CD4-positive, CD25-positive, alpha-beta regulatory T cell (primary cell): ENCODE data around the gene KIF26B. TPM values are rescaled to one million over a fixed set of nuclear protein-coding genes. Genes with fewer than 3 reads are reported as not detected.

Source experiments
- ATAC-seq, 2 donors: fragments of 150-1000 bp; cut with Tn5 transposase; one replicate each; pipeline ENCODE4 v1.10.0; 2021; ENCODE audit warnings: low read depth in 2 of 2, moderate number of reproducible peaks in 2 of 2, moderate library complexity in 1 of 2
- DNase-seq, 3 donors: peaks; one replicate each; pipeline versions ENCODE4 v3.0.0 to v3.0.0-alpha.2; 2012 to 2022; ENCODE audit warnings: mixed read lengths in 1 of 3
- H3K27ac ChIP-seq: one replicate; pipeline ENCODE4 v1.7.0; 2013; ENCODE audit warnings: mild to moderate bottlenecking, low read length; ENCODE audit not compliant: insufficient read depth, poor library complexity, severe bottlenecking
- H3K27me3 ChIP-seq: one replicate; pipeline ENCODE4 v1.7.0; 2013; ENCODE audit warnings: low read length; ENCODE audit not compliant: control insufficient read depth, insufficient read depth
- H3K36me3 ChIP-seq: one replicate; pipeline ENCODE4 v1.7.0; 2013; ENCODE audit warnings: mild to moderate bottlenecking, low read length, moderate library complexity; ENCODE audit not compliant: control insufficient read depth, insufficient read depth
- H3K4me1 ChIP-seq: 2 replicates; pipeline ENCODE4 v1.7.0; 2013; ENCODE audit warnings: mild to moderate bottlenecking, low read length; ENCODE audit not compliant: insufficient read depth, control insufficient read depth, poor library complexity, severe bottlenecking
- H3K4me3 ChIP-seq: one replicate; pipeline ENCODE4 v1.7.0; 2013; ENCODE audit warnings: low read depth, mild to moderate bottlenecking, low read length, moderate library complexity
- H3K9me3 ChIP-seq, 2 experiments: 1 replicate in 1 of 2; 2 replicates in 1 of 2; pipeline ENCODE4 v1.7.0; 2013; ENCODE audit warnings: low read length in 2 of 2, mild to moderate bottlenecking in 1 of 2, moderate library complexity in 1 of 2; ENCODE audit not compliant: control insufficient read depth in 2 of 2
- H3K27ac Mint-ChIP-seq, 3 donors: one replicate each; pipeline ENCODE4 v1.8.0; 2020 to 2022; ENCODE audit warnings: mild to moderate bottlenecking in 3 of 3, mixed read lengths in 3 of 3, moderate library complexity in 2 of 3
- H3K27me3 Mint-ChIP-seq: one replicate; pipeline ENCODE4 v1.8.0; 2022; ENCODE audit warnings: mild to moderate bottlenecking, mixed read lengths
- H3K36me3 Mint-ChIP-seq: one replicate; pipeline ENCODE4 v1.8.0; 2020; ENCODE audit warnings: mixed read lengths
- H3K4me1 Mint-ChIP-seq, 4 donors: one replicate each; pipeline ENCODE4 v1.8.0; 2020 to 2022; ENCODE audit warnings: mixed read lengths in 4 of 4, mild to moderate bottlenecking in 1 of 4
- H3K4me3 Mint-ChIP-seq, 4 donors: one replicate each; pipeline ENCODE4 v1.8.0; 2020 to 2022; ENCODE audit warnings: mild to moderate bottlenecking in 4 of 4, mixed read lengths in 4 of 4, moderate library complexity in 3 of 4
- H3K9me3 Mint-ChIP-seq, 7 donors: one replicate each; pipeline ENCODE4 v1.8.0; 2020 to 2022; ENCODE audit warnings: mixed read lengths in 7 of 7, mild to moderate bottlenecking in 3 of 7, moderate library complexity in 2 of 7
- polyA plus RNA-seq, 4 donors: library from polyadenylated mRNA; unstranded; fragments of 300-500 nt; fragmentation: Illumina TruSeq; gene quantifications; one replicate each; pipeline ENCODE4 v1.2.3, GENCODE V29; 2021
- total RNA-seq: library from RNA; stranded (reverse); gene quantifications from one replicate; pipeline ENCODE4 v1.2.3, GENCODE V29; 2022

KIF26B gene
- total and polyA plus RNA-seq, 5 donors from 2014 or later: not detected

GRCh38 chr1:245155272-245156040 is 671 bp downstream of the KIF26B start:
- H3K4me1 Mint-ChIP-seq: peaks cover 0 to 31% (median 14%) of the 10 kb centered on the region in 4 donors
- DNase-seq (peak in 2 of 3 donors; percentile 4 to 6), ATAC-seq (no peak)
- no peaks in the 10 kb centered on the region for H3K36me3 Mint-ChIP-seq
- Histone ChIP-seq H3K4me1 (peaks cover 42% of the 10 kb centered on the region), H3K9me3 (peaks cover 0 to 3% of the 10 kb centered on the region in 2 experiments), H3K27ac (no peak overlapping the region), H3K36me3 (no peaks in the 10 kb centered on the region), H3K27me3 (peaks cover 38% of the 10 kb centered on the region), H3K4me3 (peak overlapping the region; percentile 55)
- H3K27me3 Mint-ChIP-seq: peaks cover 70% of the 10 kb centered on the region
- peak overlapping the region; percentile 77 to 93 (median 82) for H3K4me3 Mint-ChIP-seq
- H3K9me3 Mint-ChIP-seq: peaks cover 0 to 14% (median 2%) of the 10 kb centered on the region in 7 donors
- H3K27ac Mint-ChIP-seq: peak overlapping the region in 1 of 3 donors; percentile 43

GRCh38 chr1:245156041-245156735 is 1.4 kb downstream of the KIF26B start:
- peaks cover 0 to 14% (median 2%) of the 10 kb centered on the region in 7 donors for H3K9me3 Mint-ChIP-seq
- no peaks in the 10 kb centered on the region for H3K36me3 ChIP-seq

DNA sequence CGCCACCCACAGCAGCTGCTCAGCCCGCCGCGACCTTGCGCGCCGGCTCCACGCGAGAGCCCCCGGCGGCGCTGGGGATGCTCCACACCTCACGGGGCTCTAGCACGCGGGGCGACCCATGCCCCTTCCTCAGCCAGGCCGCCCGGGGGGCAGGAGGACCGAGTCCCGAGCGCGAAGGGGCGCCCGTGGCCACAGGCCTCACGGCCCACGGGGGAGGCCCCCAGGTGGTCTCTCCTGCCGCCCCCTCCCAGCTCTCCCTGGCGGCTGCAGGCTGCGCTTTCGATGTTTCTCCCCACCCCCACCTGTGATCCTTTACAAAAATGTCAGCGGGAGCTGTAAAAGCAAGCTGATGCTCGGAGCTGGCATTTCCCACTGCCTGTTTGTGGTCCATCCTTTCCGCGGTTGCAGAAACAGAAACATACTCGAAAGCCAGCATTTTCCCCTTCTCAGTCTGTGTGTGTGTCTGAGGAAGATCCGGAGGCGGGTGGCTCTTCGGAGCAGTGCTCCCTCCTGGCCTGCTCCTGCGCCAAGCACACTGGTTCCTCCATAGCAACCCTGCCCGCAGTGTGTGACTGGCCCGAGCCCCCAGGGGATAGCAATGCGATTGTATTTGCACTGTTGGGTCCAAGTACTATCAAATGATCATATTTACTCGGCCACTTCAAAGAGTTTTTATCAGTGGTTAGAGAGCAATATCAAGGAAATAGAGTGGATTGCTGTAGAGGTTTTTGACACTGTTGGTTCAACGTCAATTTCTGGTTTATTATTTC is 2.1 kb downstream of the KIF26B start:
- Histone ChIP-seq H3K27ac (no peak overlapping the region), H3K36me3 (no peaks in the 10 kb centered on the region), H3K9me3 (peaks cover 0 to 3% of the 10 kb centered on the region in 2 experiments), H3K4me1 (peaks cover 42% of the 10 kb centered on the region), H3K4me3 (no peak overlapping the region), H3K27me3 (peaks cover 28% of the 10 kb centered on the region)
- H3K4me1 Mint-ChIP-seq: peaks cover 0 to 31% (median 14%) of the 10 kb centered on the region in 4 donors
- ATAC-seq: no peak
- H3K4me3 Mint-ChIP-seq: peak overlapping the region; percentile 73 to 86 (median 80)
- no peak overlapping the region for H3K27ac Mint-ChIP-seq
- H3K36me3 Mint-ChIP-seq: no peaks in the 10 kb centered on the region
- H3K27me3 Mint-ChIP-seq: peaks cover 62% of the 10 kb centered on the region
- H3K9me3 Mint-ChIP-seq: peaks cover 0 to 14% (median 2%) of the 10 kb centered on the region in 7 donors
- peak in 1 of 3 donors; percentile 3 for DNase-seq

More at GRCh38 chr1:245156041-245156735, 1.4 kb downstream of the KIF26B start:
- Mint-ChIP-seq H3K4me1 (peaks cover 0 to 31% (median 14%) of the 10 kb centered on the region in 4 donors), H3K27ac (peak overlapping the region in 1 of 3 donors; percentile 43), H3K27me3 (peaks cover 69% of the 10 kb centered on the region), H3K4me3 (peak overlapping the region; percentile 38 to 85 (median 78)), H3K36me3 (no peaks in the 10 kb centered on the region)
- Histone ChIP-seq H3K4me3 (no peak overlapping the region), H3K4me1 (peaks cover 42% of the 10 kb centered on the region), H3K27me3 (peaks cover 31% of the 10 kb centered on the region), H3K9me3 (peaks cover 0 to 3% of the 10 kb centered on the region in 2 experiments), H3K27ac (no peak overlapping the region)
- ATAC-seq: peak; percentile 73 to 78
- DNase-seq: peak; percentile 36 to 80 (median 57)

GRCh38 chr1:245158913-245159312 is 4.1 kb downstream of the KIF26B start:
- ATAC-seq (no peak), DNase-seq (no peak)
- H3K4me3 Mint-ChIP-seq: no peak overlapping the region
- Histone ChIP-seq H3K9me3 (peaks cover 0 to 3% of the 10 kb centered on the region in 2 experiments), H3K4me3 (no peak overlapping the region), H3K4me1 (peaks cover 32% of the 10 kb centered on the region), H3K27ac (no peak overlapping the region), H3K27me3 (peaks cover 21% of the 10 kb centered on the region), H3K36me3 (no peaks in the 10 kb centered on the region)
- H3K36me3 Mint-ChIP-seq: no peaks in the 10 kb centered on the region
- H3K4me1 Mint-ChIP-seq: peaks cover 0 to 20% (median 9%) of the 10 kb centered on the region in 4 donors
- H3K27ac Mint-ChIP-seq: no peak overlapping the region
- peaks cover 0 to 8% (median 2%) of the 10 kb centered on the region in 7 donors for H3K9me3 Mint-ChIP-seq
- H3K27me3 Mint-ChIP-seq: peaks cover 44% of the 10 kb centered on the region

DNA sequence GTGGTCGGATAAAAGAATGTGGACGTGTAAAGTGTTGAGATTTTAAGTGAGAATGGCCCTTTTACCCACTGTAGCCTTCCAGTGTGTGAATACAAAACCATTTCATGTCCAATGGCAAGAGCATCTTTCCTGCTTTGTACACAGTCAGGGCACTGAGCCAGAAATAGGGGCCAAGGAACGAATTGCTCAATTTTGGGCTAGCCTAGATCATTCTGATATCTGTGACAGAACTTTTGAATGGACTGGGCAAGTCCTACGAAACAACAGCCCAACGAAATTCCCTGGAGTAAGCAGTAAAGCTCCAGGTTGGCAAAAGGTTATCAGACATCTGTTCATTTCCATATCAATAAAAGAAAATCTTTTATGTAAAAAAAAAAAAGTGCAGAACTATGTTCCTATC is 5.5 kb downstream of the KIF26B start:
- peaks cover 3% of the 10 kb centered on the region for H3K36me3 Mint-ChIP-seq
- H3K9me3 Mint-ChIP-seq: peaks cover 0 to 8% (median 4%) of the 10 kb centered on the region in 7 donors
- H3K4me1 Mint-ChIP-seq: peaks cover 0 to 14% (median 7%) of the 10 kb centered on the region in 4 donors
- H3K4me3 ChIP-seq: no peak overlapping the region
- DNase-seq (no peak), ATAC-seq (no peak)
- H3K9me3 ChIP-seq: peaks cover 0 to 3% of the 10 kb centered on the region in 2 experiments
- peaks cover 42% of the 10 kb centered on the region for H3K27me3 Mint-ChIP-seq
- H3K4me3 Mint-ChIP-seq: no peak overlapping the region
- no peak overlapping the region for H3K27ac Mint-ChIP-seq
- peaks cover 19% of the 10 kb centered on the region for H3K4me1 ChIP-seq
- no peaks in the 10 kb centered on the region for H3K36me3 ChIP-seq
- no peak overlapping the region for H3K27ac ChIP-seq
- peaks cover 17% of the 10 kb centered on the region for H3K27me3 ChIP-seq

GRCh38 chr1:245160741-245161400 is 6.1 kb downstream of the KIF26B start:
- H3K9me3 Mint-ChIP-seq: peaks cover 0 to 8% (median 4%) of the 10 kb centered on the region in 7 donors
- Histone ChIP-seq H3K36me3 (no peaks in the 10 kb centered on the region), H3K4me3 (no peak overlapping the region), H3K27me3 (peaks cover 16% of the 10 kb centered on the region), H3K27ac (no peak overlapping the region), H3K9me3 (peaks cover 0 to 3% of the 10 kb centered on the region in 2 experiments), H3K4me1 (peaks cover 13% of the 10 kb centered on the region)
- peaks cover 37% of the 10 kb centered on the region for H3K27me3 Mint-ChIP-seq
- no peak overlapping the region for H3K27ac Mint-ChIP-seq
- ATAC-seq (no peak), DNase-seq (no peak)
- H3K4me3 Mint-ChIP-seq: no peak overlapping the region
- H3K4me1 Mint-ChIP-seq: peaks cover 0 to 10% (median 7%) of the 10 kb centered on the region in 4 donors
- peaks cover 5% of the 10 kb centered on the region for H3K36me3 Mint-ChIP-seq

- Mint-ChIP-seq H3K36me3 (peaks cover 5% of the 10 kb centered on the region), H3K4me1 (peaks cover 0 to 9% (median 6%) of the 10 kb centered on the region in 4 donors), H3K4me3 (no peak overlapping the region), H3K27ac (no peak overlapping the region), H3K9me3 (peaks cover 0 to 8% (median 4%) of the 10 kb centered on the region in 7 donors), H3K27me3 (peaks cover 42% of the 10 kb centered on the region)
- Histone ChIP-seq H3K4me3 (no peak overlapping the region), H3K27ac (no peak overlapping the region), H3K36me3 (no peaks in the 10 kb centered on the region), H3K27me3 (peaks cover 16% of the 10 kb centered on the region), H3K9me3 (peaks cover 0 to 3% of the 10 kb centered on the region in 2 experiments), H3K4me1 (peaks cover 3% of the 10 kb centered on the region)
- no peak for ATAC-seq
- no peak for DNase-seq
Measured at GRCh38 chr1:245161866-245162265, 7.1 kb downstream of the KIF26B start.
